Measurements from ENCODE around the gene MTHFS.

- TF ChIP-seq CTCF (IDR thresholded peaks at IDR 0.05; ENCODE audit: low read depth, low read length, poor library complexity, severe bottlenecking) (no peak), EZH2phosphoT487 (IDR thresholded peaks at IDR 0.05; ENCODE audit: borderline replicate concordance, low read length) (no peak)
Observed at GRCh38 chr15:79860661-79861060, 36.2 kb downstream of the MTHFS start.

Measured in DOHH2 (cell line).